ENCODE measurements around the gene PRKG1.

PRKG1 gene

DNA sequence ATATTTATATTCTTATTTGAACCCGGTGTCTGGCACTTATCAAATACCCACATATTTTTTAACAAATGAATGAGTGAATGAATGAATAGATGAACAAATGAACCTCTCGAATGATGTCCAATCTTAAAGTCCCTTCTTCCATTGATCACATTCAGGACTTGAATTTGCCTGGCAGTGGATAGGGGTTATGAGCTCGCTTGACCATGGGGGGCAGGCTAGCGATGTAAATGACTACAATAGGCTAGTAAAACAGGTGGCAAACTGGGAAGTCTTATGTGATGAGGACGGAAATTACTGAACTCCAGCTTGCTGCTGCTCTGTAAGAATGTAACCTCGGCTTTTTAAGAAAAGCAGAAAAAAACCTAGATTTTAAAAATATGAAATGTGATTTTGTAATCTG is 992.1 kb downstream of the PRKG1 start:
- TF ChIP-seq, protein P1, sequence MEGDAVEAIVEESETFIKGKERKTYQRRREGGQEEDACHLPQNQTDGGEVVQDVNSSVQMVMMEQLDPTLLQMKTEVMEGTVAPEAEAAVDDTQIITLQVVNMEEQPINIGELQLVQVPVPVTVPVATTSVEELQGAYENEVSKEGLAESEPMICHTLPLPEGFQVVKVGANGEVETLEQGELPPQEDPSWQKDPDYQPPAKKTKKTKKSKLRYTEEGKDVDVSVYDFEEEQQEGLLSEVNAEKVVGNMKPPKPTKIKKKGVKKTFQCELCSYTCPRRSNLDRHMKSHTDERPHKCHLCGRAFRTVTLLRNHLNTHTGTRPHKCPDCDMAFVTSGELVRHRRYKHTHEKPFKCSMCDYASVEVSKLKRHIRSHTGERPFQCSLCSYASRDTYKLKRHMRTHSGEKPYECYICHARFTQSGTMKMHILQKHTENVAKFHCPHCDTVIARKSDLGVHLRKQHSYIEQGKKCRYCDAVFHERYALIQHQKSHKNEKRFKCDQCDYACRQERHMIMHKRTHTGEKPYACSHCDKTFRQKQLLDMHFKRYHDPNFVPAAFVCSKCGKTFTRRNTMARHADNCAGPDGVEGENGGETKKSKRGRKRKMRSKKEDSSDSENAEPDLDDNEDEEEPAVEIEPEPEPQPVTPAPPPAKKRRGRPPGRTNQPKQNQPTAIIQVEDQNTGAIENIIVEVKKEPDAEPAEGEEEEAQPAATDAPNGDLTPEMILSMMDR (conservative IDR thresholded peaks at IDR 0.05; ENCODE audit: low read depth), result no peak
- POLR2A ChIA-PET (ENCODE audit: low non-redundant PET), result no interaction called here
- CTCF ChIA-PET, result no interaction called here
- no peak for DNase-seq (ENCODE audit: low spot score)
- no peak overlapping the region for H3K27ac ChIP-seq

DNA sequence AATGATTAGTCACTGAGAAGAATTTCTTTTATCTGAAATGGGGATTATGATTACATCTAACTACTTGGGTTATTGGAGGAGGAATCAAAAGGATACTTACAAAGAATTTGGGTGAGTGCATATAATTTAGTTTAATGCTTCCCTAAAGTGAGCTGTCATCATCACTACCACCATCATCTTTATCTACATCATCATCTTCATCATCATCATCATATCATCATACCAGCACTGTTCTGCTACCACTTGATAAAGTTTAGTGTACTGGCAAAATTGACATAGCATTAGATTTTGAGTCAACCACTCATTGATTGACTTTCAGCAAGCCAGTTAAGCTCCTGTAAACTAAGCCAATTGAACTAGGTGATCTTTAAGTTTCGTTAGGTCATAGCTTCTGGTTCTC is 994.2 kb downstream of the PRKG1 start:
- H3K27ac ChIP-seq, result no peak overlapping the region
- POLR2A ChIA-PET (ENCODE audit: low non-redundant PET), result no interaction called here
- TF ChIP-seq, protein P1 (conservative IDR thresholded peaks at IDR 0.05; ENCODE audit: low read depth), result no peak
- DNase-seq (ENCODE audit: low spot score), result no peak
- CTCF ChIA-PET, result no interaction called here

DNA sequence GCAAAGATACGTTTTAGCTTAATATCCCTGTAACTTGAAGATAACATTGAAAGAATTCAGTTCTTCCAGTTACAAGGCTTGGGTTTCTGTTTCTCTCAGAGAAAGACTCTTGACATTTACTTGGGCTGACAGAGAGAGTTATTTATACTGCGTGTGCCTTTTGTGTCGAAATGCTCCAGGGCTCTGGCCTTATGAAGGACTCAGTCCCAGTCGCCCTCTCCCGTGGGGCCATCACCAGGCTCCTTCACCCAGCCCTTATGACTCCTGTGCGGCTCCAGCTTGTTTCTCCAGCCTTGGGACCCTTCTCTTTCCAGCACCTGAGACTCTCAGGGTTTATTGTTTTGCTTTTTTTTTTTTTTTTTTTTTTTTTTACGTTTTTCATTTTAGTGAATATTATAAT is 997.5 kb downstream of the PRKG1 start:
- ChIA-PET POLR2A (ENCODE audit: low non-redundant PET) (no interaction called here), CTCF (interaction anchor here (0.6 kb wide), 1 partner anchor 1260 kb away, joined by 3 read pairs; no protein-coding TSS in a partner anchor)
- DNase-seq (ENCODE audit: low spot score), result no peak
- no peak overlapping the region for H3K27ac ChIP-seq
- TF ChIP-seq, protein P1 (conservative IDR thresholded peaks at IDR 0.05; ENCODE audit: low read depth), result no peak

DNA sequence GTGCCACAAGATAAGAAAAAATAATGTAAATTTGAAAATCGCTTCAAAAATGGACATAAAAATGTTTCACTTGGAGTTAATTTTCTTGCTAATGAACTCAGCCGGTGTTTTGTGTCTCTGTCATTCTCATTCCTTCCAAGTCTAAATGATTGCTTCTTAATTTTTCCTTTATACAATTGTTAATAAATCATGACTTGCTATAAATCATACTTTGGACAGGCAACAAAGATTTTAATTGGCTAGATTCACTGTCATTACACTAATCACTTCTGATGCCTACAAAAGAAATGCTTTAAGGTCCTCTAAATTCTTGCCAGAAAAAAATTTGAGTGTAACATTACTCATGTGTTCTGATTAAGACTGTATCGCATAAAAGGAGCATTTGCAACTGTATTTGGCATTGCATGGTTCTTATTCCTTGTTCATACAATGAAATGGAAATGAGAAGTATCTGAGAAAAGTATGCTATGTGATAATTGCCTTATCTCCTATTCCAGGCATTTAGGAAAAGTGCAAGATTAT is 1000.3 kb downstream of the PRKG1 start:
- TF ChIP-seq, protein P1 (conservative IDR thresholded peaks at IDR 0.05; ENCODE audit: low read depth), result no peak
- POLR2A ChIA-PET (ENCODE audit: low non-redundant PET), result no interaction called here
- DNase-seq (ENCODE audit: low spot score), result no peak
- CTCF ChIA-PET, result no interaction called here
- no peak overlapping the region for H3K27ac ChIP-seq

DNA sequence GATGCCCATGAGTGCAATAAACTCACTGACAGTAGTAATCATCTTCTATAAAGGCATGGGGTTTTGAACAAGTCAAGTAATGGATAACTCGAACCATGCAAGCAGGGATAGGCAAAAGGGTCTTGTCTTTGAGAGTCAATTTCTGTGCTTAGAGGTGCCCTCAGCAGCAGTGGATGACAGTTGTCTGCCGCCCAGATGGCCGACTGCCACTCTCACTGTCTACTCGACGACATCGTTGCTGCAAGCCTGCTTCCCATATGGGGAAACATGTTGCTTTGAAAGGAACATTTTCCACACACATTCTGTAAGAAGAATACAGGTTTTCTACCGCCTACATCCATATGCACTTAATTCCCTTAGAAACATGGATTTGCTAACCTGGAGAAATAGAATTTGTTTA is 1003.5 kb downstream of the PRKG1 start:
- CTCF ChIA-PET, result no interaction called here
- no peak overlapping the region for H3K27ac ChIP-seq
- DNase-seq (ENCODE audit: low spot score), result no peak
- TF ChIP-seq, protein P1 (conservative IDR thresholded peaks at IDR 0.05; ENCODE audit: low read depth), result no peak
- POLR2A ChIA-PET (ENCODE audit: low non-redundant PET), result no interaction called here

DNA sequence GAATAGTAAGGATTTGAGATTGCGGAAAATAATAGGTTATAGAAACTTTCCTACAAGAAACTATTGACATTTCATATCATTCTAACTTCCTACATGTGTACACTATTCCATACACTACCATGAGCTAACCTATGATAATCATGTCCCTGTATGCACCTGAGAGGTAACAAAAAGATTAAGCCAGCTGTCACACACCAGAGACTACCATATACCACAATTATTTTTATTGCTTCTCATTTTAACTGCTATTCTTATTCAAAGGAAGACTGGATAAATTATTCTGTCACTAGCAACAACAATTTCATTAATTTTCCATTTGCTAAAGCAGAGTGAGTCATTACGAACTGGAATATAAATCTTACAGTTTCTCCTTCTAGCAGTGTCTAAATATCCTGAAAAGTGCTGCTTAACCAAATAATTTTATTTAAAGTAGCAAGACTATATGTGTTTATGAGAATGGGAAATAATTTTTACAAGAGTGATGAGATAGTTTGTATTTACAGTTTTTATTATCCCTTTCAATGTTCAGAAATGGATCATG is 1004.2 kb downstream of the PRKG1 start:
- no peak overlapping the region for H3K27ac ChIP-seq
- TF ChIP-seq, protein P1 (conservative IDR thresholded peaks at IDR 0.05; ENCODE audit: low read depth), result no peak
- ChIA-PET POLR2A (ENCODE audit: low non-redundant PET) (no interaction called here), CTCF (no interaction called here)
- DNase-seq (ENCODE audit: low spot score), result no peak
